Esophagus squamous epithelium (tissue), 5 donors: ENCODE data around the gene FLT1. TPM values are rescaled to one million over a fixed set of nuclear protein-coding genes. Genes with fewer than 3 reads are reported as not detected.

Experiments
- DNase-seq: peaks from one replicate; lab custom pipeline; 2025; lab: John Stamatoyannopoulos, UW
- H3K27ac ChIP-seq, 4 donors: fragments of 200-600 bp; sonication (generic); one replicate each; pipeline ENCODE4 v1.5.1; 2016 to 2019; ENCODE audit warnings: mild to moderate bottlenecking in 1 of 4
- H3K27me3 ChIP-seq, 4 donors: fragments of 200-600 bp; sonication (generic); 1 replicate in 3 of 4; 2 replicates in 1 of 4; pipeline versions ENCODE4 v1.5.1 to v1.6.0; 2017 to 2021; ENCODE audit warnings: antibody characterized with exemption in 1 of 4
- H3K36me3 ChIP-seq, 3 donors: fragments of 200-600 bp; sonication (generic); one replicate each; pipeline ENCODE4 v1.5.1; 2016 to 2019
- H3K4me1 ChIP-seq, 3 donors: fragments of 200-600 bp; sonication (generic); one replicate each; pipeline ENCODE4 v1.5.1; 2017 to 2019
- H3K4me3 ChIP-seq, 4 donors: fragments of 200-600 bp; sonication (generic); 1 replicate in 3 of 4; 2 replicates in 1 of 4; pipeline ENCODE4 v1.5.1; 2016 to 2019; ENCODE audit warnings: mild to moderate bottlenecking in 2 of 4, moderate library complexity in 1 of 4
- H3K9me3 ChIP-seq, 3 donors: fragments of 200-600 bp; sonication (generic); one replicate each; pipeline ENCODE4 v1.5.1; 2016 to 2019
- CTCF ChIP-seq, 6 experiments: fragments of 450-650 bp in 4 of 6; fragments of 200-600 bp in 2 of 6; sonication (generic) in 2 of 6; IDR thresholded peaks; one replicate each; pipeline ENCODE4 v1.5.1; 2016 to 2019; ENCODE audit warnings: antibody characterized with exemption in 6 of 6, mild to moderate bottlenecking in 4 of 6, moderate library complexity in 4 of 6
- POLR2A ChIP-seq, 4 donors: fragments of 450-650 bp; IDR thresholded peaks; one replicate each; pipeline ENCODE4 v1.6.1; 2017; ENCODE audit warnings: antibody characterized with exemption in 4 of 4, mild to moderate bottlenecking in 4 of 4, moderate library complexity in 3 of 4
- WGBS, 2 donors: methylation state at CpG; one replicate each; pipeline ENCODE4 v1.1.5; 2018; 5-methylcytosine and 5-hydroxymethylcytosine counted together
- intact Hi-C: fragments of 100-400 bp; cut with DNase I; formaldehyde crosslinking; loops from one replicate; pipeline ENCODE4 v1.15.0; 2022
- total RNA-seq, 4 donors: library from RNA; depleted of rRNA; stranded (reverse); fragments of >200 nt; gene quantifications; one replicate each; pipeline ENCODE4 v1.1.0, GENCODE V29; 2016
- donor health status: DM: yes; HTN: yes; CAD: no.

The FLT1 gene
- total RNA-seq, 4 donors from 2014 or later, result 2.1 to 16.4 (median 8.9) TPM

GRCh38 chr13:28355046-28355821 lies 139.7 kb downstream of the FLT1 start:
- H3K4me1 ChIP-seq, result peaks cover 0 to 4% (median 0%) of the 10 kb centered on the region in 3 donors
- H3K27ac ChIP-seq, result no peak overlapping the region
- H3K9me3 ChIP-seq, result no peaks in the 10 kb centered on the region
- intact Hi-C loops, result no loop called here
- DNase-seq, result no peak
- no peaks in the 10 kb centered on the region for H3K36me3 ChIP-seq
- H3K4me3 ChIP-seq, result no peak overlapping the region
- TF ChIP-seq CTCF (IDR thresholded peaks at IDR 0.05), result no peak
- no peak for TF ChIP-seq POLR2A (IDR thresholded peaks at IDR 0.05)
- WGBS, 2 donors, result 83 to 85% methylated on average over 10 to 14 of the region's 14 CpGs
- peaks cover 0 to 3% (median 0%) of the 10 kb centered on the region in 4 donors for H3K27me3 ChIP-seq

GRCh38 chr13:28353679-28354078 lies 141.2 kb downstream of the FLT1 start:
- no peak overlapping the region for H3K27ac ChIP-seq
- H3K36me3 ChIP-seq, result no peaks in the 10 kb centered on the region
- intact Hi-C loops, result no loop called here
- H3K9me3 ChIP-seq, result no peaks in the 10 kb centered on the region
- H3K4me1 ChIP-seq, result peaks cover 0 to 4% (median 0%) of the 10 kb centered on the region in 3 donors
- 42 to 48% methylated on average over 4 of the region's 4 CpGs for WGBS, 2 donors
- peaks cover 0 to 3% (median 0%) of the 10 kb centered on the region in 4 donors for H3K27me3 ChIP-seq
- DNase-seq, result no peak
- no peak for TF ChIP-seq POLR2A (IDR thresholded peaks at IDR 0.05)
- no peak for TF ChIP-seq CTCF (IDR thresholded peaks at IDR 0.05)
- no peak overlapping the region for H3K4me3 ChIP-seq

- TF ChIP-seq CTCF (IDR thresholded peaks at IDR 0.05) (no peak), POLR2A (IDR thresholded peaks at IDR 0.05) (no peak)
- no peaks in the 10 kb centered on the region for H3K4me1 ChIP-seq
- DNase-seq, result no peak
These were observed 144.8 kb downstream of the FLT1 start for GRCh38 chr13:28349907-28350654.

GRCh38 chr13:28349371-28349770 lies 145.6 kb downstream of the FLT1 start:
- WGBS, 2 donors, result 59 to 91% methylated on average over 5 to 6 of the region's 6 CpGs
- no peaks in the 10 kb centered on the region for H3K9me3 ChIP-seq
- TF ChIP-seq POLR2A (IDR thresholded peaks at IDR 0.05), result no peak
- TF ChIP-seq CTCF (IDR thresholded peaks at IDR 0.05), result no peak
- no peaks in the 10 kb centered on the region for H3K36me3 ChIP-seq
- H3K4me3 ChIP-seq, result no peak overlapping the region
- no peak overlapping the region for H3K27ac ChIP-seq
- peaks cover 0 to 16% (median 0%) of the 10 kb centered on the region in 4 donors for H3K27me3 ChIP-seq
- DNase-seq, result no peak
- intact Hi-C loops, result no loop called here
- no peaks in the 10 kb centered on the region for H3K4me1 ChIP-seq

More at GRCh38 chr13:28349907-28350654, 144.8 kb downstream of the FLT1 start:
- Histone ChIP-seq H3K27me3 (peaks cover 0 to 16% (median 0%) of the 10 kb centered on the region in 4 donors), H3K4me3 (no peak overlapping the region), H3K27ac (no peak overlapping the region), H3K36me3 (no peaks in the 10 kb centered on the region), H3K9me3 (no peaks in the 10 kb centered on the region)
- intact Hi-C loops, result no loop called here
- 68 to 82% methylated on average over 7 of the region's 8 CpGs for WGBS, 2 donors
